Measurements from ENCODE around the gene LFNG. TPM values are rescaled to one million over a fixed set of nuclear protein-coding genes. Genes with fewer than 3 reads are reported as not detected.

The LFNG gene
- total RNA-seq, 1 experiment from 2014 or later, result 16.7 TPM

GRCh38 chr7:2480070-2480408, 39.5 kb upstream of the LFNG start:
- in situ Hi-C loops (cut with HindIII; ENCODE audit: low pct_unique_long_range_greater_than_20kb, low sequenced_read_pairs), result no loop called here
- no peak for DNase-seq (ENCODE audit: low read depth)

DNA sequence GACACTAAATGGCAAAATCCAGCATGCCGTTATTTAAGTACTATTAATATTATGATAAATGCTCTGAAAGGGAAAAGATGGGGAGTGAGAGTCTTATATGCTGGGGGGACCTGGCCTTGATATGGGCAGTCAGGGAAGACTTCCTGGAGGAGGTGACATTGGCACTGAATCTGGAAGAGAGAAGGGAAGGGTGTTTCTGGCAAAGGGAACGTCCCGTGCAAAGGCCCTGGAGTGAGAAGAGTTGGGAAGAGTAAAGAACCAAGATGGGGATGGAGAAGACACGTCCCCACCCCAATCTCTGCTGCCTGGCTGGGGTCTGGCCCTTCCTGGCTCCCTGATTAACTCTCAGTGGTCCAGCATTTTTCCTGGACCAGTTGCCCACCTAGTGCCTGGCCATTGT, 38.4 kb upstream of the LFNG start:
- no peak for DNase-seq (ENCODE audit: low read depth)
- in situ Hi-C loops (cut with HindIII; ENCODE audit: low pct_unique_long_range_greater_than_20kb, low sequenced_read_pairs), result no loop called here

GRCh38 chr7:2482725-2483451, 36.7 kb upstream of the LFNG start:
- no peak for DNase-seq (ENCODE audit: low read depth)
- in situ Hi-C loops (cut with HindIII; ENCODE audit: low pct_unique_long_range_greater_than_20kb, low sequenced_read_pairs), result no loop called here

- DNase-seq (ENCODE audit: low read depth), result no peak
- in situ Hi-C loops (cut with HindIII; ENCODE audit: low pct_unique_long_range_greater_than_20kb, low sequenced_read_pairs), result no loop called here
Measured at GRCh38 chr7:2483494-2483893, 36.1 kb upstream of the LFNG start.

DNA sequence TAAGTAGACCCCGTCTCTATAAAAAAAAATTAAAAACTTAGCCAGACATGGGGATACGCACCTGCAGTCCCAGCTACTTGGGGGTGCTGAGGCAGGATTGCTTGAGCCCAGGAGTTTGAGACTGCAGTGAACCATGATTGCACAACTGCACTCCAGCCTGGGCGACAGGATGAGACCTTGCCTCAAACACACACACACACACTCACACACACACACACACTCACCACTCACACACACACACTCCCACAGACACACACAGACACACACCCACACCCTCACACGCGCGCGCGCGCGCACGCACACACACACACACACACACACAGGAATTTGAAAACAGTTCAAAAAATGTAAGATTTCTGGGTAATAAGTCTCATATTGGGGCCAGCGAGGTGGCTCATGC, 34.7 kb upstream of the LFNG start:
- in situ Hi-C loops (cut with HindIII; ENCODE audit: low pct_unique_long_range_greater_than_20kb, low sequenced_read_pairs), result no loop called here
- no peak for DNase-seq (ENCODE audit: low read depth)

DNA sequence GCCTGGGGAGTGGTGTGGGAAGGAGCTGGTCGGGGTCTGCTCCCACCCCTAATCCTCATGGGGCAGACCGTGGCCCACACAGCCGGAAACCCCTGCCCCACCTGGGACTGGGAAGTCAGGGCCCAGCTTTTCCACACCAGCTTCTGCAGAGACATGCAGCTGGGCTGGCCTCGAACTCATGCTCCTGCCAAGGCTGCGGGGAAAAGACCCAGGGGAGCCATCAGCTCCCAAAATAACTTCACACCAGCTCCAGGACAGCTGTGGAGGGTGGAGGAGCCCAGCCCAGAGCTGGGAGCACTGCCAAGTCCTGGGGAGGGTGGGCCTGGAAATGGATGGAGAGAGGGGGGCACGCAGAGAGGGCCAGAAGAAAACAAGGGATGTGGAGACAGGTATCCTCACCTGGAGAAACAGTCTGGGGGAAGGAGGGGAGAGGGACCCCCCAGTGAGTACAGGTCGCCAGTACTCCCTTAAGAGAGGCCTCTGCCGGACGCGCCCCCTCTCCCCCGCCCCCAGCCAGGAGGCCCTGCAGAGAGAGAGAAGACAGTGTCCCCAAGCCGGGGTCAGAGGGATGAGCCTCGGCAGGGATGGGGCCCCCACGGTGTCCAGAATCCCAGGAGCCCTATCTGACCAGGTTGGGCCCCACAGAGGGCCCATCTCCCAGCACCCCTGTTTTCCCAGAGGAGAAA, 31.8 kb upstream of the LFNG start:
- no peak for DNase-seq (ENCODE audit: low read depth)
- in situ Hi-C loops (cut with HindIII; ENCODE audit: low pct_unique_long_range_greater_than_20kb, low sequenced_read_pairs), result no loop called here

GRCh38 chr7:2488272-2488645, 31.3 kb upstream of the LFNG start:
- in situ Hi-C loops (cut with HindIII; ENCODE audit: low pct_unique_long_range_greater_than_20kb, low sequenced_read_pairs), result no loop called here
- no peak for DNase-seq (ENCODE audit: low read depth)

GRCh38 chr7:2488681-2489080, 30.9 kb upstream of the LFNG start:
- no peak for DNase-seq (ENCODE audit: low read depth)
- in situ Hi-C loops (cut with HindIII; ENCODE audit: low pct_unique_long_range_greater_than_20kb, low sequenced_read_pairs), result no loop called here

DNA sequence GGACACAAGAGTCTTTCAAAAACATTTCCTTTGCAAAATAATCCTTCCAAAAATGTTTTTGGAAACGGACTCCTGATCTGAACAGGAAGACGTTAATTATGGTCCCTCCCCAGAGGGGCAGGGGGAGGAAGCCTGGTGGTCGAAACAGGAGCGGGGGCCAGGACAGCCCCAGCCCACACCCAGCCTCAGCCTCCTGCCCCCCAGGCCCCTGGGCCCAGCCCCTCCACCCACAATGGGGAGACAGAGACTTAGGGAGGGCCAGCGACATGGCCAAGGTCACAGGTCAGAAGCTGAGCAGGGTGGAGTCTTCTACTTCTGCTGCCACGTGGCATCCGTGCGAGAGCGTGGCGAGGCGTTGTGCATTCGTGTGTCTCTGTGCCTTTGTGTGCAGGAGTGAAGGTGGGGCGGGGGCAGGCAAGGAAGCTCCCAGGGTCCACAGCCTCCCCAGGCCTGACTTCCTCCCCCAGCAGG, 29.4 kb upstream of the LFNG start:
- no peak for DNase-seq (ENCODE audit: low read depth)
- in situ Hi-C loops (cut with HindIII; ENCODE audit: low pct_unique_long_range_greater_than_20kb, low sequenced_read_pairs), result no loop called here

DNA sequence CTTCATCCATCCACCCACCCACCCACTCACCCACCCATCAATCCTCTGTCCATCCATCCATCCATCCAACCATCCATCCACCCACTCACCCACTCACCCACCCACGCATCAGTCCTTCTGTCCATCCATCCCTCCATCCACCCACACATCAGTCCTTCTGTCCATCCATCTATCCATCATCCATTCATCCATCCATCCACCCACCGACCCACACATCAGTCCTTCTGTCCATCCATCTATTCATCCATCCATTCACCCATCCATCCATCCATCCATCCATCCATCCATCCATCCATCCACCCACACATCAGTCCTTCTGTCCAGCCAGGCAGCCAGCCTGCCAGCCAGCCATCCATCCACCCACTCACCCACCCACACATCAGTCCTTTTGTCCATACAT, 27.5 kb upstream of the LFNG start:
- in situ Hi-C loops (cut with HindIII; ENCODE audit: low pct_unique_long_range_greater_than_20kb, low sequenced_read_pairs), result no loop called here
- no peak for DNase-seq (ENCODE audit: low read depth)

GRCh38 chr7:2493205-2494164, 26.1 kb upstream of the LFNG start:
- DNase-seq (ENCODE audit: low read depth), result no peak
- in situ Hi-C loops (cut with HindIII; ENCODE audit: low pct_unique_long_range_greater_than_20kb, low sequenced_read_pairs), result no loop called here

DNA sequence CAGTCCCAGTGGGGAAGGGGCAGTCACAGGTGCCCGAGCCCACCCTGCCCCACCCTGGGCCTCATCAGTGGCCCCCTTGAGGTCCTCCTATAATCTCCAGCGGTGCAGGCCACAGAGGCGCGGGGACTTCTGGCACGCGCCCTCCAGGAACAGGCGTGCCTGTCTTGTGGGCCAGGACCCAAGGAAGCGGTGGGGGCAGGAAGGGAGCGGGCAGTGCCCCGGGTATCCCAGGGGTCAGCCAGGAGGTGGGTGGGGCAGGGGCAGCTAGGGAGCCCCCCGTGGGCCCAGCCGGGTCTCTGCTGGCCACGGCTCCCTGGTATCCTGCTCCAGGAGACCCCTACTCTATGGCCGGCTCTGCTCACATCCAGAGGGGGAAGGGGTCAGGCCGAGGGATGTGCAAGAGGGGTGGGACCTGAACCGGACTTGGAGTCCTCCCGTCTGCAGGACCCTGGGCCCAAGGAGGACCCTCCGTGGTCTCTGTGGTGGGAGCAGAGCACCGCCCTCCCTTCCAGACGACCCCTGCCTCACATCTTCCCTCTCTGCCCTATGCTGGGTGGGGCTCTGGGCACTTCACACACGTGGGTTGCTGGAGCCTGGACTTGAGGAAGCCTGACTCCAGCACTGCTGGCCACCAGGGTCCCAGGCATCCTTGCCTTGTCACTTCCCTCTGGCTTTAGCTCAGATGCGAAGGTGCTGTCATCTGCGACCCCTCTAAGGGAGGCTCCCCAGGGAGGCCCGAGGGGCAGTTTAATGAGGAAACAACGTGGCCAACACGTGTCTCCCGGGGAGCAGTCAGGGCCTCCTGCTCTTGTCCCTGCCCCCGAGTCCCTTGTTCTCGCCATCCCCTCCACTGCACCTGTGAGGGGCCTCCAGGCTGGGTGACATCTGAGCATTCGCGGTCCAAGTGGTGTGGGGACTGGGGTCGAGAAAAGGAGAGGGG, 25.1 kb upstream of the LFNG start:
- in situ Hi-C loops (cut with HindIII; ENCODE audit: low pct_unique_long_range_greater_than_20kb, low sequenced_read_pairs), result no loop called here
- DNase-seq (ENCODE audit: low read depth), result no peak

GRCh38 chr7:2495418-2496299, 23.9 kb upstream of the LFNG start:
- DNase-seq (ENCODE audit: low read depth), result no peak
- in situ Hi-C loops (cut with HindIII; ENCODE audit: low pct_unique_long_range_greater_than_20kb, low sequenced_read_pairs), result no loop called here

DNA sequence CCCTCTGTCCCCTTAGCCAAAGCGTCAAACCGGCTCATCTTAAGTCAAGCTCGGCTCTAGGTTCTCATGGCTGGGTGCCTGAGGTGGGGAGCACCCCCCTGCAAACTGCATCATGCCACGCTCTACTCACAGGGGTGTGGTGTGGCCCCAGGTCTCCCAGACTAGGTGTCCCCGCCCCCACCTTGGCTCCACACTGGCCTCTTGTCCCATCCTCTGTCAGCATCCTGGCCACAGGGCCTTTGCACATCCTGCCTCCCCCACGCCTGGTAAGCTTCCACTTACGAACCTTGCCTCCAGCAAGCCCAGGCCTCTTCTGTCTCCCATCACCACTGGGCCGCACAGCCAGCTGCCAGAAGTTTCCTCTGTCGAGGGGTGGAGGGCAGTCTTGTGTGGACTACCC, 23.2 kb upstream of the LFNG start:
- no peak for DNase-seq (ENCODE audit: low read depth)
- in situ Hi-C loops (cut with HindIII; ENCODE audit: low pct_unique_long_range_greater_than_20kb, low sequenced_read_pairs), result no loop called here

GRCh38 chr7:2497065-2497464, 22.5 kb upstream of the LFNG start:
- in situ Hi-C loops (cut with HindIII; ENCODE audit: low pct_unique_long_range_greater_than_20kb, low sequenced_read_pairs), result no loop called here
- DNase-seq (ENCODE audit: low read depth), result no peak

- DNase-seq (ENCODE audit: low read depth), result no peak
- in situ Hi-C loops (cut with HindIII; ENCODE audit: low pct_unique_long_range_greater_than_20kb, low sequenced_read_pairs), result no loop called here
Measured at GRCh38 chr7:2497500-2498336, 21.9 kb upstream of the LFNG start.
